GM19099 (cell line): ENCODE measurements around the gene TMEM209.

ENCODE experiments used
- POLR2A ChIP-seq: IDR thresholded peaks from 3 replicates; pipeline ENCODE4 v1.6.1; 2011; ENCODE audit warnings: low read depth; ENCODE audit not compliant: insufficient read length; ENCODE audit errors: extremely low read depth

TMEM209 gene

GRCh38 chr7:130181263-130181605 is 24.0 kb downstream of the TMEM209 start:
- TF ChIP-seq POLR2A: no peak

- TF ChIP-seq POLR2A: no peak
Measured at GRCh38 chr7:130180571-130181262, 24.5 kb downstream of the TMEM209 start.

GRCh38 chr7:130179631-130180030 is 25.6 kb downstream of the TMEM209 start:
- no peak for TF ChIP-seq POLR2A

GRCh38 chr7:130178251-130178650 is 27.0 kb downstream of the TMEM209 start:
- no peak for TF ChIP-seq POLR2A

GRCh38 chr7:130174237-130174959 is 30.8 kb downstream of the TMEM209 start:
- TF ChIP-seq POLR2A: no peak

- no peak for TF ChIP-seq POLR2A
Measured at GRCh38 chr7:130162196-130162595, 43.0 kb downstream of the TMEM209 start.

- TF ChIP-seq POLR2A: no peak
Measured at GRCh38 chr7:130160455-130160854, 44.8 kb downstream of the TMEM209 start.

- TF ChIP-seq POLR2A: no peak
Measured at GRCh38 chr7:130160023-130160422, 45.2 kb downstream of the TMEM209 start.

GRCh38 chr7:130157700-130158099 is 47.5 kb downstream of the TMEM209 start:
- TF ChIP-seq POLR2A: no peak

- no peak for TF ChIP-seq POLR2A
Measured at GRCh38 chr7:130156140-130156539, 49.1 kb downstream of the TMEM209 start.

- no peak for TF ChIP-seq POLR2A
Measured at GRCh38 chr7:130154501-130155317, 50.5 kb downstream of the TMEM209 start.

GRCh38 chr7:130154131-130154500 is 51.1 kb downstream of the TMEM209 start:
- TF ChIP-seq POLR2A: no peak

- no peak for TF ChIP-seq POLR2A
Measured at GRCh38 chr7:130153211-130153908, 51.8 kb downstream of the TMEM209 start.

- no peak for TF ChIP-seq POLR2A
Measured at GRCh38 chr7:130152493-130153210, 52.6 kb downstream of the TMEM209 start.
